Lower leg skin (tissue), 4 donors: ENCODE data around the gene DLG2. TPM values are rescaled to one million over a fixed set of nuclear protein-coding genes. Genes with fewer than 3 reads are reported as not detected.

ENCODE experiments used
- DNase-seq, 2 donors: peaks; one replicate each; pipeline ENCODE4 v3.0.0-alpha.2; 2019; ENCODE audit warnings: low spot score in 2 of 2
- H3K4me3 ChIP-seq: fragments of 200-600 bp; sonication (generic); 2 replicates; pipeline ENCODE4 v1.5.1; 2017; ENCODE audit warnings: mild to moderate bottlenecking, low read depth; ENCODE audit not compliant: poor library complexity, severe bottlenecking
- CTCF ChIP-seq, 3 donors: fragments of 450-650 bp; IDR thresholded peaks; one replicate each; pipeline ENCODE4 v1.5.1; 2016; ENCODE audit warnings: antibody characterized with exemption in 3 of 3, mild to moderate bottlenecking in 3 of 3, moderate library complexity in 2 of 3
- POLR2A ChIP-seq, 2 donors: fragments of 450-650 bp; IDR thresholded peaks; one replicate each; pipeline ENCODE4 v1.6.1; 2016 to 2017; ENCODE audit warnings: antibody characterized with exemption in 2 of 2, mild to moderate bottlenecking in 1 of 2, moderate library complexity in 1 of 2
- whole genome bisulfite sequencing, 2 donors: methylation state at CpG; one replicate each; pipeline ENCODE4 v1.1.5; 2018; 5-methylcytosine and 5-hydroxymethylcytosine counted together
- intact Hi-C: fragments of 100-400 bp; cut with DNase I; formaldehyde crosslinking; loops from one replicate; pipeline ENCODE4 v1.15.0; 2023; ENCODE audit warnings: low total_unique reads
- total RNA-seq, 4 donors: library from RNA; depleted of rRNA; stranded (reverse); fragments of >200 nt; gene quantifications; one replicate each; pipeline ENCODE4 v1.1.0, GENCODE V29; 2016

The DLG2 gene
- total RNA-seq, 4 donors from 2014 or later: 37.6 to 68.3 (median 46.0) TPM

- no peak for DNase-seq
- 75 to 78% methylated on average over 3 of the region's 3 CpGs for WGBS, 2 donors
- intact Hi-C loops: no loop called here
- TF ChIP-seq POLR2A (IDR thresholded peaks at IDR 0.05): no peak
- no peak for TF ChIP-seq CTCF (IDR thresholded peaks at IDR 0.05)
- H3K4me3 ChIP-seq: no peak overlapping the region
These were observed 645.8 kb downstream of the DLG2 start for GRCh38 chr11:84981301-84981700.

- H3K4me3 ChIP-seq: no peak overlapping the region
- intact Hi-C loops: no loop called here
- no peak for TF ChIP-seq CTCF (IDR thresholded peaks at IDR 0.05)
- TF ChIP-seq POLR2A (IDR thresholded peaks at IDR 0.05): no peak
- 45 to 60% methylated on average over 2 of the region's 2 CpGs for WGBS, 2 donors
- no peak for DNase-seq
These were observed 658.0 kb downstream of the DLG2 start for GRCh38 chr11:84969103-84969502.

GRCh38 chr11:84965484-84965883 lies 661.7 kb downstream of the DLG2 start:
- WGBS, 2 donors: 48 to 69% methylated on average over 4 of the region's 4 CpGs
- TF ChIP-seq POLR2A (IDR thresholded peaks at IDR 0.05) (no peak), CTCF (IDR thresholded peaks at IDR 0.05) (no peak)
- DNase-seq: no peak
- no peak overlapping the region for H3K4me3 ChIP-seq
- intact Hi-C loops: no loop called here

- DNase-seq: no peak
- intact Hi-C loops: no loop called here
- H3K4me3 ChIP-seq: no peak overlapping the region
- TF ChIP-seq CTCF (IDR thresholded peaks at IDR 0.05): no peak
- TF ChIP-seq POLR2A (IDR thresholded peaks at IDR 0.05): no peak
- WGBS, 2 donors: 44 to 58% methylated on average over 1 of the region's 1 CpG
These were observed 663.9 kb downstream of the DLG2 start for GRCh38 chr11:84963240-84963639.

GRCh38 chr11:84962018-84962417 lies 665.1 kb downstream of the DLG2 start:
- 82 to 87% methylated on average over 5 of the region's 5 CpGs for WGBS, 2 donors
- H3K4me3 ChIP-seq: no peak overlapping the region
- DNase-seq: no peak
- TF ChIP-seq CTCF (IDR thresholded peaks at IDR 0.05): no peak
- TF ChIP-seq POLR2A (IDR thresholded peaks at IDR 0.05): no peak
- intact Hi-C loops: no loop called here

GRCh38 chr11:84958295-84958694 lies 668.8 kb downstream of the DLG2 start:
- no peak for DNase-seq
- 40 to 56% methylated on average over 2 of the region's 2 CpGs for WGBS, 2 donors
- intact Hi-C loops: no loop called here
- TF ChIP-seq CTCF (IDR thresholded peaks at IDR 0.05) (no peak), POLR2A (IDR thresholded peaks at IDR 0.05) (no peak)
- H3K4me3 ChIP-seq: no peak overlapping the region
